Epidermal melanocyte (primary cell): ENCODE data around the gene ITPR3.
"Not testable (repeated sequence)": the region's sequence is repeated elsewhere in the genome, so short reads cannot be mapped to it uniquely, and the experiment has no call there.

Source experiments
- DNase-seq: peaks from one replicate; pipeline ENCODE4 v3.0.0; 2011; ENCODE audit warnings: low spot score; ENCODE audit not compliant: insufficient read length

ITPR3 gene

DNA sequence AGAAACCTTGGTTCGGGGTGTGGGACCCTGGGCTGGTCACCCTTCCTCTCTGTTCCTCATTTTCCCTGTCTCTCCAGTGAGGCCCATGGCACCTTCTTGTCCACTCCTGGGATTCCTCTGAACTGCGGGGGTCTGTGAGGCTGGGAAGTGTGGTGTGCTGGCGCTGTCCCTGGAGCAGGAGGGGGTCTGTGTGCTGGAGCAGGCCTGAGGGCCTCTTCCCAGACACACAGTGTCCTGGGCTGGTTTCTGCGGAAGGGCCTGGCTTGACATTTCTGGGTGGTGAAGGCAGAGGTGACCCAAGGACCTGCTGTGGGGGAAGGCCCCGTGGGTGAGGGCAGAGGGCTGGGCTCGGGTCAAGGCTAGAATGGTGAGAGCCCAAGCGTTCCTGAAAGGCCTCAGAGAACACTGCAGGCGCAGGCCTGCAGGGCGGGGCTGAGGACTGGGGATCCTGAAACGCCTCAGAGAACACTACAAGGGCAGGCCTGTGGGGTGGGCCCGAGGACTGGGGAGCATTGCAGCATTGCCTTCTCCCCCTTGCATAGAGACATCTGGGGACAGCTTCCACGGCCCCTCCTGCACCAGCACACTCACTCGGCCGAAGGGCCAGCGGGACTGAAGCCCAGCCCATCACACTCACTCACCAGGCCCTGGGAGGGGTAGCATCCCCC lies 30.5 kb upstream of the ITPR3 start:
- DNase-seq: no peak

DNA sequence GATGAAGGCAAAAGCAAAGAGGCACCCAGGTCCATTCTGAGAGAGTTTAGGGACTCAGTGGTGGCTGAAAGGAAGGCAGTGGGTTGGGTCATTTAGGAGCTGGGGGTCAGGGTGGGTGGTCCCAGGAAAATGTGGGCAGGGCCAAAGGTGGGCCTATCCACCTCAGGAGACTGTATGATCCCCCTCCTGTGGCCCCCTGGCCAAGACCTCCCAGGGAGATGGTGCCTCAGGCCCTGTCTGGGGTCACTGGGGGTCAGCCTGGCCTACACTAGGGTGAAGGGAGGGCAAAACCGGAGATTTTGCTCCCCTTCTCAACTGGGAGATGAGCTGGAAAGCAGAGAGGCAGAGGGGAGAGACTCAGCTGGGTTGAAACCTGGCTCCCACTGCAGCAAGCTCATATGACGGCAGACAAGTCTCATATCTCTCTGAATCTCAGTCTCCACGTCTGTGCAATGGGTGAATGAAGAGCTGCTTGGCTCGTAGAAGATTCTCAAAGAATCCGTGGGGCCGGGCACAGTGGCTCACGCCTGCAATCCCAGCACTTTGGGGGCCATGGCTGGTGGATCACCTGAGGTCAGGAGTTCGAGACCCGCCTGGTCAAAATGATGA lies 29.6 kb upstream of the ITPR3 start:
- no peak for DNase-seq

DNA sequence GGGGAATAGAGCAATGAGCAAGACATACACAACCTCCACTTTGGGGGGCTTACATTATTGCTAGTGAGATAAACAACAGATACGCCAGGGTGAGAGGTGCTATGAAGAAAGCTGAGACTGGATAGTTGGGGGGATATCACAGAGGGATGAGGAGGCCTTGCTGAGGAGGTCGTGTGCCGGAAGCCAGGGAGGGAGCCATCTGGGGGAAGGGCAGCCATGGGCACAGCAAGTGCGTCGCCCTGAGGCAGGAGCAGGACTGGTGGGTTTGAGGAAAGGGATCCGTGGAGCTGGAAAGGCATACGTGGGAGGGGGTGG lies 28.9 kb upstream of the ITPR3 start:
- DNase-seq: no peak

DNA sequence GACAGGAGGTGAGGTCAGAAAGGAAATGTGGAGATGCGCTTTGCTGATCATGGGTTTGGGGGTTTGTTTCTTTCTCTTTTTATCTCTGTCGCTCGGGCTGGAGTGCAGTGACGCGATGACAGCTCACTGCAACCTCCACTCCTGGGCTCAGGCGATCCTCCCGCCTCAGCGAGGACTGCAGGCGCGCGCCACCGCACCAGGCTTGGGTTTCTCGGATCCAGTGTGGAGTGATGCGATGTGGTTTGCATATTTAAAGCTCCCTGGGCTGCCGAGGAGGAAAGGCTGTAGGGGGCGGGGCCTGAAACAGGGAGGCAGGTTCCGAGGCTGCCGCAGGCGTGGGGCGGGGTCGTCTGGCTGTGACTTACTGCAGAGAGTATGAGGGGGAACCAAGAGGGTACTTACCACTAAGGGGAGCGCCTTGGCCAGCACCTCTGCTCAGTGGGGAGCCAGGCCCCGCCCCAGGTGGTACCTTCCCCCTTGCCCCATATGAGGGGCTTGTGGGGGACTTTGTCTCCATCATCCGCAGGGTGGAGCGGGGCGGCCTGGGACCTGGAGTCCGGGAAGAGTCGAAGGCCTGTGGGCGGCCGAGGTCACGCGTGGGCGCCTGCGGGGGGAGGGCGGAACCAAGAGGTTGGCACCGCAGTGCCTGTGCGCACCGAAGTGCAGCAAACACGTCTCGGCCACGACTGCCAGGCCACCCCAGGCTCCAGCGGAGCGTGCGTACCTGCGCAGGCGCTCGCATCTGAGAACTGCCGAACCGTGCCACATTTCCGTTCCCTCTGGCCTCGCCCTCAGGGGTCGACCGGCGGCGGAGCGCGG lies 28.3 kb upstream of the ITPR3 start:
- DNase-seq: no peak

DNA sequence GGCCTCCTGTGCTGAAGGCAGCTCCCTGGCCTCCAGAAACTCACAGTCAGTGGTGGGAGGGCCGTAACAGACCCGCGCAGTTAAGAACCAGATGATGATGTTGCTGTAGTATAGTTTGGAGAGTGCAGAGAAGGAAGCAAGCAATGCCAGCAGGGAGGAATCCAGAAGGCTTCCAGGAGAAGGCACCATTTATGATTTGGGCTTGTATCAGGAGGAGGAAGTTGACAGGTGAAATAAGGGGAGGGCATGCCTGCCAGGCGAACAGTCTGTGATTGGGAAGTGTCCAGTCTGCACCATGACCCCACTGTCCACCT lies 27.8 kb upstream of the ITPR3 start:
- DNase-seq: no peak

DNA sequence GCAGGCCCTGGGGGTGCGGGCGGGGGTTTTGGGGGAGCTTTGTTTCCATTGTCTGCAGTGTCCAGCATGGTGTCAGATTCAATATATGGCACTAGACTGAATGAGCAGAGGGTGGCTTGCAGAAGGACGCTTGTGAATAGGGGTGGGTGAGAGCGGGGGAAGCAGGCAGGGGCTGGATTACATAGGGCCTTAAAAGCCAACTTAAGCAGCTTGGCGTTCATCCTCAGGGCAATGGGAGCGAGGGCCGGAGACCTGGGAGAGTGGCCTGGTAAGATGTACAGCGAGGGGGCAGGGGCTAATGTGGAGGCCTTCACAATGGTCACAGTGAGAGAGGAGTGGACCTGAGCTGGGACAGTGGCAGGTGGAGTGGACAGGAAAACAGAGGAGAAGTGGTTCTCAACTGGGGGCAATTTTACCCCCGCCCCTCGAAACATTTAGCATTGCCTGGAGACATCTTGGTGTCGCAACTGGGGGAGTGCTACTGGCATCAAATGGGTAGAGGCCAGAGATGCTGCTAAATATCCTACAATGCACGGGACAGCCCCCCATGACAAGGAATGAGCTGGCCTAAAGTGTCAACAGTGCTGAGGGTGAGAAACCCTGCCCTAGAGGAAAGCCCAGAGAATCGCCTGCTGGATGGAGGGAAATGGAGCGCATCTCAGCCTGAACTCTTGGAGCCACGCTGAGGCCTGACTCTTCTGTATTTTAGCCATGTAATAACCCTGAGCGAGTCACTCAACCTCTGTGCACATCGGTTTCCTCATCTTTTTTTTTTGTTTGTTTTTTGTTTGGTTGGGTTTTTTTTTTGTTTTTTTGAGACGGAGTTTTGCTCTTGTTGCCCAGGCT lies 25.9 kb upstream of the ITPR3 start:
- DNase-seq: no peak

DNA sequence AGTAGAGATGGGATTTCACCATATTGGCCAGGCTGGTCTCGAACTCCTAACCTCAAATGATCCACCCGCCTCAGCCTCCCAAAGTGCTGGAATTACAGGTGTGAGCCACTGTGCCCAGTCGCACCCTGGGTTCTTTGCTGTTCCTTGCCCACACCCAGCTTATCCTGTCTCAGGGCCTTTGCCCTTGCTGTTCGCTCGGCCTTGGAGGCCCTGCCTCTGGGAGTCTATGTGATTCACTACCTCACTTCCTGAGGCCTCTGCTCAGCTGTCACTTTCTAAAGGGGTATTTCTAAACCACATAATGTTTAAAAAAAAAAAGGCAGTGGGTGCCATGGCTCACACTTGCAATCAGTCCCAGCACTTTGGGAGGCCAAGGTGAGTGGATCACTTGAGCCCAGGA lies 24.2 kb upstream of the ITPR3 start:
- DNase-seq: not testable (repeated sequence)

DNA sequence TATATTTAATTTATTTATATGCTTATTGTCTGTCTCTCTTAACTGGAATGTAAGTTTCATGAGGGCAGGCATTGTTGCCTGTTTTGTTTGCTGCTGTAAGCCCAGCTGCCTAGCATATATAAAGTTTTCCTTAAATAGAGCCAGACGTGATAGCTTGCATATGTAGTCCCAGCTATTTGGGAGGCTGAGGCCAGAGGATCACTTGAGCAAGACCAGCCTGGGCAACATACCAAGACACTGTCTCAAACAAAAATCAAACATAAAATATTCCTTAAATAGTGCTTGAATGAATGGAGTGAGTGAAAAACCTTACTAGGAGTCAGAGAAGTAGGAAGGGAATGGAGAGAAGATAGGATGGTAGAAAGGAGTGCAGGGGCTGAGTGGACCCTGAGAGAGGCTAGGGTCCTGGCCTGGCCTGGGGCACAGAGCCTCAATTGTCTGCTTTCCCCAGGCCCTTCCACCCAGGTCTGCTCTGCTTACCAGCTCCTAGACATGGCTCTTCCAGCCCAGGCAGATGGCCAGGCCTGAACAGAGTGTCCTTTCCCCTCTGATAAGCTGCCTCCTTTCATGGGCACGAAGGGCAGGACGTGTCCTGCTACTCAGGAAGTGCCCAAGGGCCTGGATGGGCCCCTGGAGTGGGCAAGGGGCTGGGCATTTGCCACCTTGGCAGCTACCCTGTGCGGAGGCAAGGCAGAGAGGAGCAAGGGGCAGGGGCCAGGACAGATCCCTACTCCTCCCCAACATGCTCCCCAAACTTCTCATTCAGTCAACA lies 23.4 kb upstream of the ITPR3 start:
- DNase-seq: no peak

DNA sequence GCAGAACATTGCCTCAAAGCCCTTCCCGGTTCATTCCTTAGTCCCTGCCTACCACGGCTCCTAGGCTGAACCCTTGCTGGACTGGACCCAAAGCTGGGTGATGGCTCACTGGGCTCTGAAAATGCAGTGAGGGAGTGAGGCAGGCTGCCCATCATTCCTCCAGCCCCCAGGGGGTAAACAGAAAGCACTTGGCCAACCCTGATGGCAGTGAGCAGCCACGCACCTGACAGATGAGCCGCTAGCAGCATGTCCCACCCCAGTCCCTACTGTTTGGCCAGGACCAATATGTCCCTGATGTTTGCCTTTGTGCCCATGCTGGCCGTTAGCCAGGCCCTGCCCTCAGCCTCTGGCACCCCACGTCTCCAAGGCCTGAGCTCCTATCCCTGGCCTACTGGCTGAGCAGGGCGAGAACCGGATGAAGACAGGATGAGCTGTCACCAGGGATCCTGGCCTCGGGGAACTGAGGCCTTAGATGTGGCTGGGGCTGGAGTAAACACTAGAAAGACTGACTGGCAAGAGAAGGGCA lies 21.6 kb upstream of the ITPR3 start:
- DNase-seq: no peak

DNA sequence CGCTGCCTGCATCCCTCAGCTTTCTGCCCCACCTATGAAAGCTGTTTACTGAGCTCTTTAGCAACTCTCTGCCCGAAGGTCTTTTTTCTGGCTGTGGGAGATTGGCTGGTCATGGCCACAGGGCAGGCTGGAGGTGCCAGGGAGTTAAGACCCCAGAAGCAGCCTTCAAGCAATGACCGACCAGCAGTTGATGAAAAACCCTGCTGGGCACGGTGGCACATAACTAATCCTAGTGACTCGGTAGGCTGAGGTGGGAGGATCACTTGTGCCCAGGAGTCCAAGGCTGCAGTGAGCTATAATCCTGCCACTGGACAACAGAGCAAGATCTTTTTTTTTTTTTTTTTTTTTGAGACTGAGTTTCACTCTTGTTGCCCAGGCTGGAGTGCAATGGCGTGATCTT lies 20.4 kb upstream of the ITPR3 start:
- no peak for DNase-seq

DNA sequence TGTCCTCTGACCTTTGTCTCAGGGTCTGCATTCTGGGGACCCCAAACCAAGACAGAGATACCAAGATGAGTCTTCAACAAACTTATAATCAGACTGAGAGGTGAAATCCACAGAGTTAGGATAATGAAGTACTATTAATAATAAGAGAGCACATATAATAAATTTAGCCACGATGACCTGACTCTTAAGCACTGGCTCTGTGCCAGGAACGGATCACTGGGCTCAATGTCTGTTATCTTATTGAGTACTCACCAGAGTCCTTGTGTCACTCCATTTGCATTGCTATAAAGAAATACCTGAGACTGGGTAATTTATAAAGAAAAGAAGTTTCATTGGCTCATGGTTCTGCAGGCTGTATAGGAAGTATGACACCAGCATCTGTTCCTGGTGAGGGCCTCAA lies 18.9 kb upstream of the ITPR3 start:
- no peak for DNase-seq

DNA sequence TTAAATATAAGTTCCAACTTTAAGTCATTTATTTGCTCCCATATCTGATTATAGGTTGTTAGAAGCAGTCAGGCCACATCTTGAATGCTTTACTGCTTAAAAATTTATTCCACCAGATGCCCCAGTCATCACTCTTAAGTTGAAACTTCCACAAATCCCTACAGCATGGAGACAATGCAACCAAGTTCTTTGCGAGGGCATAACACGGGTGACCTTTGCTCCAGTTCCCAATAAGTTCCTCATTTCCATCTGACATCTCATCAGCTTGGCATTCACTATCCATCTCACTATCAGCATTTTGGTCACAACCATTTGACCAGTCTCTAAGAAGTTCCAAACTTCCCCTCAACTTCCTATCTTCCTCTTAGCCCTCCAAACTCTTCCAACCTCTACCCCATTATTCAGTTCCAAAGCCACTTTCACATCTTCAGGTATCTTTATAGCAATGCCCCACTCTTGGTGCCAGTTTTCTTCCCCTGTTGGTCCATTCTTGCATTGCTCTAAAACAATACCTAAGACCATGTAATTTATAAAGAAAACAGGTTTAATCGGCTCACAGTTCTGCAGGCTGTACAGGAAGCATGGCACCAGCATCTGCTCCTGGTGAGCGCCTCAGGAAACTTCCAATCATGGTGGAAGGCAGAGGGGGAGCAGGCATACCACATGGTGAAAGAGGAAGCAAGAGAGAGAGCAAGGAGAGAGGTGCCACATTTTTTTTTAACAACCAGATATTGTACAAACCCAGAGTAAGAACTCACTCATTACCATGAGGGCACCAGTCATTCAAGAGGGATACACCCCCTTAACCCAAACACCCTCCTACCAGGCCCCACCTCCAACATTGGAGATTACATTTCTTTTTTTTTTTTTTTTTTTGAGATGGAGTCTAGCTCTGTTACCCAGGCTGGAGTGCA lies 15.9 kb upstream of the ITPR3 start:
- no peak for DNase-seq

DNA sequence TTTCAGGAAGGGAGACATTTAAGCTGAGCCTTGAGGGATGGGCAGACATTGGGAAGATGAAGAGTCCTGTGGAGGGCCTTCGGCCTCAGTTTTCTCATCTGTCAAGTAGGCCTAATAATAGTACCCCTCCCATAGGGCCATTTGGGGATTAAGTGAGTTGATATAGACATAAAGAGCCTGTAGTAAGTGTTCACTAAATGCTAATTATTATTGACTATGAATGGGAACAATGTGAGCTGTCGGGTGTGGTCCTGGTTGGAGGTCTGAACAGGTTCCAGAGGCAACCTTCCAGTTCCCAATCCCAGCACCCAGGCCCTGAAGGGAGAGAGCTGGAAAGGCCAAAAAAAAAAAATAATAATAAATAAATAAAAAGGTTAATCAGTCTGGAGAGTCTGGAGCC lies 14.5 kb upstream of the ITPR3 start:
- DNase-seq: no peak

DNA sequence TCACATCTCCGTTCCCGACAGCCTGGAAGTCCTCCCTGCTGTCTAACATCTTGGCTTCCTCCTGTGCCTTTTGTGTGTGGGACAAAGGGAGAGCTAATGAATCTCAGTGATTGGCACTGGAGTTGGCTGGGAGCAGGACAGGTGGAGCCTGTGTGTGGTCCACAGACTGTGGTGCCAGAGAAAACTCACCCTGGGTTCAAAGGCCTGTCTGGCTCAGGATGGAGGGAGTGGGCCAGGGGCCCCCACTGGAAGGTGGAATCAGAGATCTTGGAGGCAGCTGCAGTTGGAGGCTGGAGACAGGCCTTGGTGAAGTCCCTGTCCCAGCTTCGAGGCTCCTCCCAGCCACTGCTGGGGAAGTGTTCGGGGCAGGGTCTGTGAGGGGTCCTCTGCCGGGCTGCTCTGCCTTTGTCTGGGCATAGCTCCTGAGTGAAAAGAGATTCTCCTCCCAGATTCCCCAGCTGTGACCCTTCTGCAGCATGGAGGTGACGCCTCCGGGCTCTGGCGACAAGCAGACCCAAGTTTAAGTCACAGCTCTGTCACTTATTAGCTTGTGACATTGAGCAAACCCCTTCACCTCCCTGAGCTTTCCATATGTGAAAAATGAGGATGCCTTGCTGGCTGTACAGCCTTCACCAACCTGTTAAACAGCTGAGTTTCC lies 13.9 kb upstream of the ITPR3 start:
- no peak for DNase-seq

DNA sequence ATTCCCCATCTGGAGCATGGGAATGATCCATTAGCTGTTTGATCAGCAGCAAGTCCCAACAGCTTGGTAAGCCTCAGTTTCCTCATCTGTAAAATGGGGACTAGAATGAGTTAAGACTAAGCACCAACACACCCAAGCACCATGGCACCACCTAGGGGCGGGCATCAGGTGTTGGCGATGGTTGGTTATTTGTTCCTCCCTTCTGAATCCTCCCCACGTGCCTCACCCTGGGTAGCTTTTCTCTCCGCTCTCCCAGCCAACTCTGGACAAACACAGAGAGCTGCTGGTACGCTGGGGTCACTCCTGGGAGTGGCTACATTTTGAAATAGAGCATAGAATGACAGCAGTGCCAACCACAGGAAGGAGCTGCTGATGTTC lies 13.3 kb upstream of the ITPR3 start:
- DNase-seq: no peak

DNA sequence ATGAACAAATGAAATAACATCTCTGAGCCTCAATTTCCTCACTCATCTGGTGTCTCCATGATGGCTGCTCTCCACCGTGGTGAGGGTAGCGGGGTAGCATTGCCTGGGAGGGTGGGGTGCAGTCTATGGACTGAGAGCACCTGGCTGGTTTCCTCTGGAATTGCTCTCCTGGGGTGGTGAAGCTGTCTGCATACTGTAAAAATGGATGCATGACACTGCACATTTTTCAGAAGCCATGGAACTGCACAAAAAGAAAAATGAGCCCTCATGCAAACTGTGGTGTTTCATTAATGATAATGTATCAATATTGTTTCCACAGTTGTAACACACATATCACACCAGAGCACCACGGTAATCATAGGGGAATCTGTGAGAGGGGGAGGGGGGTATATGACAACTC lies 12.1 kb upstream of the ITPR3 start:
- DNase-seq: no peak

DNA sequence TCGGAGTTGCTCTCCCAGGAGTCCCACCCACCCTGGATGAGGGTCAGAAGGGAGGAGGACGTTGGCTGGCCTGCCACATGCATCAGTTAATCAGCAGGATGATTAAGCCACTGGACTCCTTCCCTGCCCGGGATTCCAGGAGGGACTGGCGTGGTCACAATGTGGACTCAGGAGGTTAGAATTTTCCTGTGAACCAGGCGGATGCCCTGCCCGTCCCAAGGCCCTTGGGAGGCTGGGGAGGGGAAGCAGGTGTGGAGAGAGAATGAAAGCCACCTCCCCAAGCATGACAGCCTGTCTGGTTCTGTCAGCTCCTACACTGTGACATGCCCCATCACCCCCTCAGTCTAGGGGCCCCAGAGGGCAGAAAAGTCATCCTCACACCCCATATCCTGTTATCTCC lies 11.6 kb upstream of the ITPR3 start:
- DNase-seq: no peak

DNA sequence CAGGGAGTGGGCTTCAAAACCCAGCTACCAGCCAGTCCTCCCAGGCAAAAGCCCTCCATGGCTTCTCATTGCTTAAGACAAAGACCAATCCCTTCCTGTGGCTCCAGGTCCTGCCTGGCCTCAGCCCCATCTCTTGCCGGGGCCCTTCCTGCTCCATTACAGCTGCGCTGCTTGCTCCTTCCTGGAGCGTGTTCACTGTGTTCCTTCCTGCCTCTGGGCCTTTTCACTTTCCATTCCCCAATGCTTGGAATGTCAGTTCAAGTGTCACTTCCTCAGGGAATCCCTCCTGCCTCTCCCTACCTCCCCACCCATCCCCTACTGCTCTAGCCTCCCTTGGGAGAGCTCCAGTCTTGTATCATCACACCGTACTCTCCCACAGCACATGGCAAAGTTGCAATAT lies 11.1 kb upstream of the ITPR3 start:
- DNase-seq: no peak
